GM12892 (cell line): ENCODE data around the gene SH3BP4.

Experiments used
- POLR2A ChIP-seq: IDR thresholded peaks from 2 replicates; pipeline ENCODE4 v1.6.1; 2011; ENCODE audit warnings: low read depth, low read length, control low read depth
- POLR2AphosphoS5 ChIP-seq: IDR thresholded peaks from 2 replicates; pipeline ENCODE4 v1.6.1; 2011; ENCODE audit warnings: low read depth, low read length, control low read depth
- TAF1 ChIP-seq: IDR thresholded peaks from 2 replicates; pipeline ENCODE4 v1.6.1; 2011; ENCODE audit warnings: low read depth, mild to moderate bottlenecking, control low read depth, low read length, borderline replicate concordance

DNA sequence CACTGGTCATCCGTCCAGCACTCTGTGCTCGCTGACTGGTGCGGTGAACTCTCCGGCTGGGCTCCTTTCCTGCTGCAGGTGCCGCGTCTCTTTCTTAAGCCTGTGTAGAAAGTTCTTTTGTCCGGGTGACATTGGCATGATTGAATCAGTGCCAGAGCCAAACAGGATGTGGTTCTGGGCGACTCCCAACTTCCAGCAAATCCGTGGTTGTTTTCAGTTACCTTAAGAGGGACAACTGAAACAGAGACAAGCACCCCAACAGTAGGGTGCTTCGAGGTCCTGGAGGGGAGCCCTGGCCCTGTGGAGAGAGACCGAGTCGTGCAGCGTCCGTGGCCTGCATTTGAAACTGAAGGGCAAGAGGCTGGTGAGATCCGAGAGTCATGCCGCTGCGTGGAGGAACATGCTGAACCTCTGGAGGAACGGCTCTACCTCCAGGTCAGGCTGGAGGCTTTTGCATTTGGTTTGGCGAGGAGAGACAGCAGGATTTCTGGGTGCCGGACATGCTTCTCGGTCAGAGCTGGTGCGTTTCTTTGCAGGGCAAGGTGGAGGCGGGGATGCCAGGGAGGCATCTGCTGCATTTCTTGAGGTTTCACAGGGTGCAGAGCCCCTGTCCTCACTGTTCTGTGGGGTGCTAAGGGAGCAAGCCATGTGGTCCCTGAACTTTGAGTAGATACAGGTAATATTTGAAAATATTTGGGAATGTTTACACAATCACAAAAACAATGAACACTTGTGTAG is 26.8 kb downstream of the SH3BP4 start:
- no peak for TF ChIP-seq POLR2A
- no peak for TF ChIP-seq POLR2AphosphoS5
- no peak for TF ChIP-seq TAF1
